Measurements from ENCODE around the gene ZNF688. TPM values are rescaled to one million over a fixed set of nuclear protein-coding genes. Genes with fewer than 3 reads are reported as not detected.

The ZNF688 gene
- total RNA-seq: 10.2 and 11.8 TPM in 2 replicates

DNA sequence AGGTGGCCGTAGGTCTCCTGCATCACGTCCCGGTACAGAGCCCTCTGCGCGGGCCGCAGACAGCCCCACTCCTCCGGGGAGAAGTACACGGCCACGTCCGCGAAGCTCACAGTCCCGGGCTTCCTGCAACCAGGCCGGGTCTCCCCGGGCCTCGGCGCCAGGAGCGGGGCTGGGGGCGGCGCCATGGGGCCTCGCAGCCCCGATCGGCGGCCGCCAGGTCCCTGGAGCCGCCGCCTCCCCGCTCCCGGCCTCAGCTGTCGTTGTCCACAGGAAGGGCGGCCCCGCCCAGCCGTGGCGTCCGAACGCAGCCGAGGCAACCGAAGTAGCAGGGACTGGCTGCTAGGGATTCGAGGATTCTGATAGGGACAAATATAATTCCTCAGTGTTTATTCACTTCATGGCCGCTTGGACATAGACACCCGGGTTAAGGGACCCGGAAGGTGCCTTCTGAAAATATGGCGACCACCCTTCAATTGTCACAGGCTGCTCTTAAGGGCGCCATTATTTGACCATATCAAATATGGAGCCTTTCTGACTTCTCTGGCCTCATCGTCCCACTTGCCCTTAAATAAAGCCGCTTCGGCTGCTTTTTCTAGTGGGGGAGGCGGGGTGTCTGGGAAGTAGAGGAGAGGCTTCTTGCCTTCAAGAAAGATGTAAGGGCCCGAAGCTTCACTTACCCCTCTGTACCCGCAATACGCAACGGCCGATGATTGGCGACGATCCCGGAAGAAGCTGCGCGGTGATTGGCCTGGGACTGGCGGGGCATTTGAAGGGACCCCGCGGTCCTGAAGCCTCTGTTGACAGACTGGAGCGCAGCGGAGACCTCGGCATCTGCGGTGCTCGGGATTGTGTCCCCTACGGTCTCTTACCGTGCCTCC is at the start of gene ZNF688:
Gene ZNF688 (minus strand): TSS at position 270 of the 878 bp plus-strand sequence. CDS start 85 bp downstream, at position 185.

DNA sequence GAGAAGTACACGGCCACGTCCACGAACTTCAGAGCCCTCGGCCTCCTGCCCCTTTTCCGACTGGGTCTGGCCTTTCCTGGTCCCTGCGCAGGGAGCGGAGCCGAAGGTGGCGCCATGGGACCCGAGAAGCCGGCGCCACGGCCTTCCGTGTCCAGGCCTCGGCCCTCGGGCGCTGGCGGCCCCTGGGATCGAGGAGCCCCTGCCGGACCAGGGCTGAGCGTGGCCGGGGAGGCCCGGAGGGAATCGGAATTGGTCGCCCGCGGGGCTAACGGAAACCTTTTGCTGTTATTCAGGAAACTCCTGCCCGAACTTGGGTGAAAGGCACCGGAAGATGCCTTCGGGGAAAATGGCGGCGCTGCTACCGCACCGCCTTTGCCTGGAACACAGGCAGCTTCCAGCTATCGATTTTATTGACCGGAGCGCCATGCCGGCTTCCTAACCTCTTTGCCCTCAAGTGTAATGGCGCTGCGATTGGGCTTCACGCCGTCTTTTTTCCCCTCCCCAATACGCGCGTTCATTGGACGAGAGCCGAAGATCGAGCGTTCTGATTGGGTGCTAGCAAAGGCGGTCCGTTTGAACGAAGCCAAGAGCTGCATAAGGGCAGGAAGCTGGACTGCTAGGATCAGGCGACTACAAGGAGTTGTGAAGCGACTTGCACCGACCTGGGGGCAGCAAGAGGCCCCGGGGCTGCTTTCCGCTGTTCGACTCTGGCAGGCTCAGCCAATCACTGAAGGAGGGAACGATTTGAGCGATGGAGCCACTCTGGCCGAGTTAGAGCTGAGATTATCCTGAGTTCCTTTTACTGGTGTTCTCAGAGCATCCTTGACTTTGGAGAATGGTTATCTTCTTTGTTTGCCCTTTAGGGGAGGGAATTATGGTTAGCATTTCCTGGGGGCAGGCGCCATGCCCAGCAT is 38.7 kb upstream of the ZNF688 start, which contains the start of gene ZNF689:
Gene ZNF689 (minus strand): TSS at position 464 of the 914 bp plus-strand sequence. CDS start 348 bp downstream, at position 116.

GRCh38 chr16:30585400-30586191 is 14.1 kb upstream of the ZNF688 start, which contains the start of gene ZNF785:
Gene ZNF785 (minus strand): TSS chr16:30585697. CDS start chr16:30585611, 86 bp downstream.

GRCh38 chr16:30557957-30558788 is 13.3 kb downstream of the ZNF688 start, which contains the start of gene ZNF764:
Gene ZNF764 (minus strand): TSS chr16:30558374. CDS start chr16:30558182, 192 bp downstream.

GRCh38 chr16:30534368-30535105 is 37.0 kb downstream of the ZNF688 start, which contains the start of gene ZNF747:
Gene ZNF747 (minus strand): TSS chr16:30534858. CDS start chr16:30534679, 179 bp downstream.

DNA sequence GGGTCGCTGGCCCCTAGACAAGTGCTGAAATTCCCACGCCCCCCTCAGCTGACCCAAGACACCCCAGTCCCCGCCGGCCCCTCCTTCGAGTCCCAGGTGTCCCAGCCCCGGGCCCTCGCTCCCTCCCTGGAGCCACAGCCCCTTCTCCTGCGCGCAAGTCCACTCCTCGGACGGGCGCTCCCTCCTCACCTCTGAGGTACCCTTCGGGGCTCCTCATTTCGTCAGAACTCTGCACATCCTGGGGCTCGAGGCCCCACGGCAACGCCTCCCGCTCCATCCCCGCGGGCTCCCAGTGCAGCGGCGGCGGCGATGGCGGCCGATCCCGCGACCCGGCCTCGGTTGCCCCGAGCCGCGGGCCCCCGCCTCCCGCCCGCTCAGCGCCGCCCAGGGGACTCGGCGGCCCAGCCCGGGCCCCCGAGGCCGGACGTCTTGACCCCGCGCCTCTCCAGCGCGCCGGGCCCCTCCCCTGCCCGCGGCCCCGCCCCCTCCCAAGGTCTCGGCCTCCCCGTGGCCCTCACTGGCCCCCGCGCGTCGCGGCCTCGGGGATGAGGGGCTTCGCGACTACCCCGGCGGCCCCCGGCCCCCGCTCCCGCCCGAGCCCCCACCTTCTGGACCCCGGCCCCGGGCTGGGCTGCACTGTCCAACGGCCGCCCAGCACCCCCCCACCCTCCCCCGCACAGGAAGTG is 45.2 kb downstream of the ZNF688 start, which contains the start of gene ZNF768:
Gene ZNF768 (minus strand): TSS at position 430 of the 686 bp plus-strand sequence. CDS start 153 bp downstream, at position 277.

Small RNAs within 50 kb of the gene (small RNA-seq; reads per million reads assigned to genes)
- not detected for gene AC093249.4 (ENCODE audit: low replicate concordance)

Other genes starting within 250 kb of the ZNF688 start
- 38.3 and 39.5 TPM in 2 replicates for gene CD2BP2, start 216.4 kb downstream of the ZNF688 start, total RNA-seq
- gene TBC1D10B, start 201.2 kb downstream of the ZNF688 start, total RNA-seq: 43.1 and 57.8 TPM in 2 replicates
- gene MYL11, start 196.9 kb downstream of the ZNF688 start, total RNA-seq: not detected in 2 replicates
- gene SEPTIN1, start 189.2 kb downstream of the ZNF688 start, total RNA-seq: not detected in 2 replicates
- gene ZNF48, start 176.3 kb downstream of the ZNF688 start, total RNA-seq: 7.7 and 14.7 TPM in 2 replicates
- 7.9 and 10.2 TPM in 2 replicates for gene ZNF771, start 164.1 kb downstream of the ZNF688 start, total RNA-seq
- gene DCTPP1, start 141.7 kb downstream of the ZNF688 start, total RNA-seq: 6.8 and 19.8 TPM in 2 replicates
- 11.3 and 24.5 TPM in 2 replicates for gene SEPHS2, start 125.8 kb downstream of the ZNF688 start, total RNA-seq
- gene ITGAL, start 99.0 kb downstream of the ZNF688 start, total RNA-seq: not detected in 2 replicates
- 17.3 and 25.8 TPM in 2 replicates for gene ZNF768, start 45.1 kb downstream of the ZNF688 start, total RNA-seq
- 10.1 and 14.5 TPM in 2 replicates for gene ZNF747, start 36.9 kb downstream of the ZNF688 start, total RNA-seq
- 7.3 and 7.4 TPM in 2 replicates for gene ZNF764, start 13.3 kb downstream of the ZNF688 start, total RNA-seq
- 10.0 and 14.7 TPM in 2 replicates for gene ZNF785, start 14.0 kb upstream of the ZNF688 start, total RNA-seq
- gene ZNF689, start 38.7 kb upstream of the ZNF688 start, total RNA-seq: 8.5 and 9.7 TPM in 2 replicates
- 7.2 and 18.9 TPM in 2 replicates for gene PRR14, start 79.2 kb upstream of the ZNF688 start, total RNA-seq
- gene FBRS, start 86.7 kb upstream of the ZNF688 start, total RNA-seq: 25.8 and 34.4 TPM in 2 replicates
- 16.2 and 30.4 TPM in 2 replicates for gene SRCAP, start 127.5 kb upstream of the ZNF688 start, total RNA-seq
- gene PHKG2, start 176.7 kb upstream of the ZNF688 start, total RNA-seq: 29.1 and 30.1 TPM in 2 replicates
- 2.2 and 4.9 TPM in 2 replicates for gene CFAP119, start 190.3 kb upstream of the ZNF688 start, total RNA-seq
- gene RNF40, start 190.6 kb upstream of the ZNF688 start, total RNA-seq: 76.2 and 111 TPM in 2 replicates
- 16.4 and 18.6 TPM in 2 replicates for gene ZNF629, start 215.5 kb upstream of the ZNF688 start, total RNA-seq